HepG2 (cell line): Measurements from ENCODE around the gene RAB28. TPM values are rescaled to one million over a fixed set of nuclear protein-coding genes. Genes with fewer than 3 reads are reported as not detected.
A peak's percentile ranks its signal among the peaks of the same experiment; 100 is the strongest.

Experiments used
- DR1 ChIP-seq: sonication (generic); formaldehyde crosslinking; IDR thresholded peaks from 2 replicates; pipeline ENCODE4 v1.8.0; 2021; ENCODE audit warnings: mild to moderate bottlenecking, missing genetic modification reagents, inconsistent platforms
- FOXC1 ChIP-seq: sonication (generic); formaldehyde crosslinking; IDR thresholded peaks from 2 replicates; pipeline ENCODE4 v1.8.0; 2022; ENCODE audit warnings: mild to moderate bottlenecking, missing genetic modification reagents, borderline replicate concordance
- GLI4 ChIP-seq: sonication (generic); formaldehyde crosslinking; IDR thresholded peaks from 2 replicates; pipeline ENCODE4 v1.5.1; 2020; ENCODE audit warnings: missing genetic modification reagents, mild to moderate bottlenecking, moderate library complexity, borderline replicate concordance
- KDM1A ChIP-seq: IDR thresholded peaks from 2 replicates; pipeline ENCODE4 v1.6.1; 2016; ENCODE audit warnings: missing compliant biosample characterization
- PRMT3 ChIP-seq: sonication (generic); formaldehyde crosslinking; IDR thresholded peaks from 2 replicates; pipeline ENCODE4 v1.8.1; 2022; ENCODE audit warnings: low read depth, mild to moderate bottlenecking, moderate library complexity, missing genetic modification reagents, borderline replicate concordance
- REL ChIP-seq: sonication (generic); formaldehyde crosslinking; conservative IDR thresholded peaks from 2 replicates; pipeline ENCODE4 v1.8.0; 2022; ENCODE audit warnings: mild to moderate bottlenecking, missing genetic modification reagents, moderate library complexity
- ZNF274 ChIP-seq: sonication (generic); formaldehyde crosslinking; IDR thresholded peaks from 2 replicates; pipeline ENCODE4 v1.5.1; 2020; ENCODE audit warnings: mild to moderate bottlenecking, missing genetic modification reagents
- ZNF33A ChIP-seq: sonication (generic); formaldehyde crosslinking; IDR thresholded peaks from 2 replicates; pipeline ENCODE4 v1.5.1; 2020; ENCODE audit warnings: missing genetic modification reagents, mild to moderate bottlenecking, moderate library complexity, borderline replicate concordance
- ZNF543 ChIP-seq: sonication (generic); formaldehyde crosslinking; IDR thresholded peaks from 2 replicates; pipeline ENCODE4 v1.4.0; 2020; ENCODE audit warnings: mild to moderate bottlenecking, missing genetic modification reagents
- polyA plus RNA-seq, 8 experiments: library from polyadenylated mRNA; depleted of rRNA in 3 of 8; stranded (reverse) in 7 of 8; unstranded in 1 of 8; fragments of >200 nt; fragmentation: Illumina TruSeq in 4 of 8; extraction: Trizol in 4 of 8; gene quantifications; 2 replicates each; pipeline versions ENCODE4 v1.2.1 to v1.2.3, GENCODE V29; 2011 to 2016; ENCODE audit warnings: low read depth in 4 of 8, missing spikeins in 1 of 8, mixed read lengths in 1 of 8; ENCODE audit not compliant: insufficient read depth in 1 of 8
- total RNA-seq, 5 experiments: library from RNA; depleted of rRNA; stranded (reverse); fragments of >200 nt; fragmentation: Illumina TruSeq; extraction: Trizol; gene quantifications; 2 replicates each; pipeline ENCODE4 v1.2.3, GENCODE V29; 2016; ENCODE audit warnings: low read depth in 1 of 5
- TF ChIP-seq, protein P1 (sequence below): sonication (generic); formaldehyde crosslinking; IDR thresholded peaks from 2 replicates; pipeline ENCODE4 v1.4.0; 2020; ENCODE audit warnings: mild to moderate bottlenecking, missing genetic modification reagents
- TF ChIP-seq, protein P2 (sequence below): sonication (generic); formaldehyde crosslinking; IDR thresholded peaks from 2 replicates; pipeline ENCODE4 v1.8.0; 2022; ENCODE audit warnings: mild to moderate bottlenecking, missing genetic modification reagents; ENCODE audit not compliant: insufficient replicate concordance
- TF ChIP-seq, protein P3 (sequence below): sonication (generic); formaldehyde crosslinking; conservative IDR thresholded peaks from 2 replicates; pipeline ENCODE4 v1.4.0; 2020; ENCODE audit warnings: missing genetic modification reagents
- TF ChIP-seq, protein P4 (sequence below), 2 experiments: fragments of 450-650 bp in 1 of 2; sonication (generic) in 1 of 2; formaldehyde crosslinking in 1 of 2; IDR thresholded peaks; 2 replicates each; pipeline versions ENCODE4 v1.6.1 to v1.8.0; 2016 to 2022; ENCODE audit warnings: antibody characterized with exemption in 1 of 2, mild to moderate bottlenecking in 1 of 2, missing genetic modification reagents in 1 of 2

The RAB28 gene
- total and polyA plus RNA-seq, 2 of the 13 experiments (the other 11 are each of a cell fraction or from before 2014, with no cell fraction given) = 11.8 to 18.2 TPM

DNA sequence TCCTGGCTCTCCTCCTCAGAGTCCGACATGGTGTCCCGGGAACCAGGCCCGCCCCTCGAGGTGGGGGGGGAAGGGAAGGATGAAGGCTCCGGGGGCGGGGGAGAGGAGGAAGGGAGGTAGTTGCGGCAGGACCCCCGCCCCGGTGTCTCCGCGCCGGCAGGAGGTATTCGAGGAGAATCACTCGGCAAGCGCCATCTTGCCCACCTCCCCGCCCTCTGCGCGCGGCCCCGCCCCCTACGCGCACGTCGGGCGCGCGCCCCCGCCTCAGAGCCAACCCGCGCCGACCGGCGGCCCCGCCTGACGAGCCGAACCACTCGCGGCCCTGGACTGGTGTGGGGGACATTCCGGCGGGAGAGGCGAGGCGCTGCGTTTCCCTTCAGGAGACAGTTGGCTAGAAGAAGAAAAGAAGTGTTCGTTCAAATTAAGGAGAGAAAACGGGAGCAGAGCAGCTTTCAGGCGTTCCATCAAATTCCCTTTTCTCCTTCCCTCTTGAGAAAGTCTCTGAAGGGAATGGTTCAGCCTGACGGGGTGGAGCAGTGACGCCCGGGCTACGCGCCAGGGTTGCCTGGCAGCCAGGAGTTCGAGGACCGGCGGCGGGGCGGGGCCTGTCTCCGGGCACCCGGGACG lies at the start of gene RAB28 (continued):
- TF ChIP-seq, protein P1, sequence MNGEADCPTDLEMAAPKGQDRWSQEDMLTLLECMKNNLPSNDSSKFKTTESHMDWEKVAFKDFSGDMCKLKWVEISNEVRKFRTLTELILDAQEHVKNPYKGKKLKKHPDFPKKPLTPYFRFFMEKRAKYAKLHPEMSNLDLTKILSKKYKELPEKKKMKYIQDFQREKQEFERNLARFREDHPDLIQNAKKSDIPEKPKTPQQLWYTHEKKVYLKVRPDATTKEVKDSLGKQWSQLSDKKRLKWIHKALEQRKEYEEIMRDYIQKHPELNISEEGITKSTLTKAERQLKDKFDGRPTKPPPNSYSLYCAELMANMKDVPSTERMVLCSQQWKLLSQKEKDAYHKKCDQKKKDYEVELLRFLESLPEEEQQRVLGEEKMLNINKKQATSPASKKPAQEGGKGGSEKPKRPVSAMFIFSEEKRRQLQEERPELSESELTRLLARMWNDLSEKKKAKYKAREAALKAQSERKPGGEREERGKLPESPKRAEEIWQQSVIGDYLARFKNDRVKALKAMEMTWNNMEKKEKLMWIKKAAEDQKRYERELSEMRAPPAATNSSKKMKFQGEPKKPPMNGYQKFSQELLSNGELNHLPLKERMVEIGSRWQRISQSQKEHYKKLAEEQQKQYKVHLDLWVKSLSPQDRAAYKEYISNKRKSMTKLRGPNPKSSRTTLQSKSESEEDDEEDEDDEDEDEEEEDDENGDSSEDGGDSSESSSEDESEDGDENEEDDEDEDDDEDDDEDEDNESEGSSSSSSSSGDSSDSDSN = no peak; the same call in 1 of the 2 replicates
- no peak for TF ChIP-seq DR1 (CRISPR knock-in tag)
- no peak for TF ChIP-seq KDM1A (CRISPR knock-in tag)
- peak; percentile 42; the same call in 1 of the 2 replicates for TF ChIP-seq FOXC1 (CRISPR knock-in tag)
- TF ChIP-seq, protein P2, sequence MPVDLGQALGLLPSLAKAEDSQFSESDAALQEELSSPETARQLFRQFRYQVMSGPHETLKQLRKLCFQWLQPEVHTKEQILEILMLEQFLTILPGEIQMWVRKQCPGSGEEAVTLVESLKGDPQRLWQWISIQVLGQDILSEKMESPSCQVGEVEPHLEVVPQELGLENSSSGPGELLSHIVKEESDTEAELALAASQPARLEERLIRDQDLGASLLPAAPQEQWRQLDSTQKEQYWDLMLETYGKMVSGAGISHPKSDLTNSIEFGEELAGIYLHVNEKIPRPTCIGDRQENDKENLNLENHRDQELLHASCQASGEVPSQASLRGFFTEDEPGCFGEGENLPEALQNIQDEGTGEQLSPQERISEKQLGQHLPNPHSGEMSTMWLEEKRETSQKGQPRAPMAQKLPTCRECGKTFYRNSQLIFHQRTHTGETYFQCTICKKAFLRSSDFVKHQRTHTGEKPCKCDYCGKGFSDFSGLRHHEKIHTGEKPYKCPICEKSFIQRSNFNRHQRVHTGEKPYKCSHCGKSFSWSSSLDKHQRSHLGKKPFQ (CRISPR knock-in tag) = no peak
- no peak for TF ChIP-seq REL (CRISPR knock-in tag)
- no peak for TF ChIP-seq GLI4
- TF ChIP-seq PRMT3 (CRISPR knock-in tag) = no peak
- TF ChIP-seq, protein P3, sequence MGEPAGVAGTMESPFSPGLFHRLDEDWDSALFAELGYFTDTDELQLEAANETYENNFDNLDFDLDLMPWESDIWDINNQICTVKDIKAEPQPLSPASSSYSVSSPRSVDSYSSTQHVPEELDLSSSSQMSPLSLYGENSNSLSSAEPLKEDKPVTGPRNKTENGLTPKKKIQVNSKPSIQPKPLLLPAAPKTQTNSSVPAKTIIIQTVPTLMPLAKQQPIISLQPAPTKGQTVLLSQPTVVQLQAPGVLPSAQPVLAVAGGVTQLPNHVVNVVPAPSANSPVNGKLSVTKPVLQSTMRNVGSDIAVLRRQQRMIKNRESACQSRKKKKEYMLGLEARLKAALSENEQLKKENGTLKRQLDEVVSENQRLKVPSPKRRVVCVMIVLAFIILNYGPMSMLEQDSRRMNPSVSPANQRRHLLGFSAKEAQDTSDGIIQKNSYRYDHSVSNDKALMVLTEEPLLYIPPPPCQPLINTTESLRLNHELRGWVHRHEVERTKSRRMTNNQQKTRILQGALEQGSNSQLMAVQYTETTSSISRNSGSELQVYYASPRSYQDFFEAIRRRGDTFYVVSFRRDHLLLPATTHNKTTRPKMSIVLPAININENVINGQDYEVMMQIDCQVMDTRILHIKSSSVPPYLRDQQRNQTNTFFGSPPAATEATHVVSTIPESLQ (CRISPR knock-in tag) = no peak
- TF ChIP-seq ZNF274 (CRISPR knock-in tag) = no peak
- TF ChIP-seq, protein P4, sequence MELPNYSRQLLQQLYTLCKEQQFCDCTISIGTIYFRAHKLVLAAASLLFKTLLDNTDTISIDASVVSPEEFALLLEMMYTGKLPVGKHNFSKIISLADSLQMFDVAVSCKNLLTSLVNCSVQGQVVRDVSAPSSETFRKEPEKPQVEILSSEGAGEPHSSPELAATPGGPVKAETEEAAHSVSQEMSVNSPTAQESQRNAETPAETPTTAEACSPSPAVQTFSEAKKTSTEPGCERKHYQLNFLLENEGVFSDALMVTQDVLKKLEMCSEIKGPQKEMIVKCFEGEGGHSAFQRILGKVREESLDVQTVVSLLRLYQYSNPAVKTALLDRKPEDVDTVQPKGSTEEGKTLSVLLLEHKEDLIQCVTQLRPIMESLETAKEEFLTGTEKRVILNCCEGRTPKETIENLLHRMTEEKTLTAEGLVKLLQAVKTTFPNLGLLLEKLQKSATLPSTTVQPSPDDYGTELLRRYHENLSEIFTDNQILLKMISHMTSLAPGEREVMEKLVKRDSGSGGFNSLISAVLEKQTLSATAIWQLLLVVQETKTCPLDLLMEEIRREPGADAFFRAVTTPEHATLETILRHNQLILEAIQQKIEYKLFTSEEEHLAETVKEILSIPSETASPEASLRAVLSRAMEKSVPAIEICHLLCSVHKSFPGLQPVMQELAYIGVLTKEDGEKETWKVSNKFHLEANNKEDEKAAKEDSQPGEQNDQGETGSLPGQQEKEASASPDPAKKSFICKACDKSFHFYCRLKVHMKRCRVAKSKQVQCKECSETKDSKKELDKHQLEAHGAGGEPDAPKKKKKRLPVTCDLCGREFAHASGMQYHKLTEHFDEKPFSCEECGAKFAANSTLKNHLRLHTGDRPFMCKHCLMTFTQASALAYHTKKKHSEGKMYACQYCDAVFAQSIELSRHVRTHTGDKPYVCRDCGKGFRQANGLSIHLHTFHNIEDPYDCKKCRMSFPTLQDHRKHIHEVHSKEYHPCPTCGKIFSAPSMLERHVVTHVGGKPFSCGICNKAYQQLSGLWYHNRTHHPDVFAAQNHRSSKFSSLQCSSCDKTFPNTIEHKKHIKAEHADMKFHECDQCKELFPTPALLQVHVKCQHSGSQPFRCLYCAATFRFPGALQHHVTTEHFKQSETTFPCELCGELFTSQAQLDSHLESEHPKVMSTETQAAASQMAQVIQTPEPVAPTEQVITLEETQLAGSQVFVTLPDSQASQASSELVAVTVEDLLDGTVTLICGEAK (IDR thresholded peaks at IDR 0.05) = no peak
- TF ChIP-seq, protein P4 (CRISPR knock-in tag; IDR thresholded peaks at IDR 0.05) = no peak; the same call in 1 of the 2 replicates
- no peak for TF ChIP-seq ZNF33A (CRISPR knock-in tag)
- peak; percentile 25; the same call in 1 of the 2 replicates for TF ChIP-seq ZNF543 (CRISPR knock-in tag)
